Vagina (tissue), 2 donors: ENCODE results near the gene PDE2A. TPM values are rescaled to one million over a fixed set of nuclear protein-coding genes. Genes with fewer than 3 reads are reported as not detected.

Experiments used
- DNase-seq, 2 donors: peaks; one replicate each; pipeline ENCODE4 v3.0.0-alpha.2; 2017; ENCODE audit errors: extremely low spot score in 2 of 2
- H3K27ac ChIP-seq: fragments of 200-600 bp; sonication (generic); one replicate; pipeline ENCODE4 v1.5.1; 2019
- H3K27me3 ChIP-seq: fragments of 200-600 bp; sonication (generic); one replicate; pipeline ENCODE4 v1.5.1; 2019
- H3K36me3 ChIP-seq, 2 donors: fragments of 200-600 bp; sonication (generic); one replicate each; pipeline ENCODE4 v1.5.1; 2017 to 2019
- H3K4me1 ChIP-seq: fragments of 200-600 bp; sonication (generic); one replicate; pipeline ENCODE4 v1.5.1; 2019
- H3K4me3 ChIP-seq, 2 donors: fragments of 200-600 bp; sonication (generic); 1 replicate in 1 of 2; 2 replicates in 1 of 2; pipeline ENCODE4 v1.5.1; 2016 to 2019
- H3K9me3 ChIP-seq: fragments of 200-600 bp; sonication (generic); one replicate; pipeline ENCODE4 v1.5.1; 2019
- CTCF ChIP-seq, 3 experiments: fragments of 450-650 bp in 2 of 3; fragments of 200-600 bp in 1 of 3; sonication (generic) in 1 of 3; IDR thresholded peaks; one replicate each; pipeline ENCODE4 v1.5.1; 2017 to 2019; ENCODE audit warnings: antibody characterized with exemption in 3 of 3, mild to moderate bottlenecking in 2 of 3, moderate library complexity in 2 of 3
- POLR2A ChIP-seq, 2 donors: fragments of 450-650 bp; IDR thresholded peaks; one replicate each; pipeline ENCODE4 v1.6.1; 2017; ENCODE audit warnings: antibody characterized with exemption in 2 of 2, mild to moderate bottlenecking in 2 of 2, moderate library complexity in 2 of 2
- POLR2AphosphoS5 ChIP-seq, 2 donors: sonication (generic); formaldehyde crosslinking; IDR thresholded peaks; one replicate each; pipeline ENCODE4 v1.9.0; 2017; ENCODE audit warnings: antibody characterized with exemption in 2 of 2, mild to moderate bottlenecking in 2 of 2, low read depth in 1 of 2; ENCODE audit not compliant: insufficient read depth in 1 of 2
- intact Hi-C: fragments of 100-400 bp; cut with DNase I; formaldehyde crosslinking; loops from one replicate; pipeline ENCODE4 v1.15.1; 2023
- total RNA-seq: library from RNA; depleted of rRNA; stranded (reverse); fragments of >200 nt; gene quantifications from one replicate; pipeline ENCODE4 v1.2.3, GENCODE V29; 2016

Gene PDE2A
- total RNA-seq, 1 donor from 2014 or later: 57.0 TPM

GRCh38 chr11:72718101-72718501 is 43.9 kb upstream of the PDE2A start:
- Histone ChIP-seq H3K4me1 (peaks cover 66% of the 10 kb centered on the region), H3K4me3 (no peak overlapping the region), H3K27ac (no peak overlapping the region), H3K9me3 (no peaks in the 10 kb centered on the region), H3K27me3 (no peaks in the 10 kb centered on the region), H3K36me3 (no peaks in the 10 kb centered on the region)
- intact Hi-C loops: no loop called here
- TF ChIP-seq POLR2AphosphoS5 (IDR thresholded peaks at IDR 0.05; ENCODE audit: insufficient read depth in 1 of 2, low read depth in 1 of 2) (no peak), POLR2A (IDR thresholded peaks at IDR 0.05) (no peak), CTCF (IDR thresholded peaks at IDR 0.05) (no peak)
- DNase-seq: no peak

GRCh38 chr11:72716788-72717435 is 42.7 kb upstream of the PDE2A start:
- Histone ChIP-seq H3K36me3 (peaks cover 0 to 2% of the 10 kb centered on the region in 2 donors), H3K4me1 (peaks cover 66% of the 10 kb centered on the region), H3K4me3 (no peak overlapping the region), H3K27ac (no peak overlapping the region), H3K9me3 (no peaks in the 10 kb centered on the region), H3K27me3 (no peaks in the 10 kb centered on the region)
- intact Hi-C loops: no loop called here
- no peak for DNase-seq
- TF ChIP-seq POLR2A (IDR thresholded peaks at IDR 0.05) (no peak), POLR2AphosphoS5 (IDR thresholded peaks at IDR 0.05; ENCODE audit: insufficient read depth in 1 of 2, low read depth in 1 of 2) (no peak), CTCF (IDR thresholded peaks at IDR 0.05) (no peak)

DNA sequence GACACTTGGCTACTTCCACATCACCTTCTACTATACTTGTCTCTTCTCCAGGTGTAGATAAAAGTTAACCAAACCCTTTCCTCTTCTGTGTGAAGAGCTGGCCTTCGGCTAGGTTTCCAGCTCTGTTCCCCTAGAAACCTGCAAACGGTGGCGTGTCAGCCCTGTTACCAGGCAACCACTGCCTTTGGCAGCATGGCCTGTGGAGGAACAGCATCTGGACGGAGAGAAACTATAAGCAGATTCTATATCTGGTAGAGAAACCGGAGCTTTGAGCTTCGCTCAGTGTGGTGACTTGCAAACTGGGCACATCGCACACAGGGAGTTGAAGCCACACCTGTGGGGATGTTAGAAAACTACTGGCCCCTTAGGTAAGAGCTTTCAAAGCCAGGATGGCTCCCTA is 42.1 kb upstream of the PDE2A start:
- no peaks in the 10 kb centered on the region for H3K9me3 ChIP-seq
- no peak overlapping the region for H3K4me3 ChIP-seq
- no peak for DNase-seq
- H3K4me1 ChIP-seq: peaks cover 60% of the 10 kb centered on the region
- TF ChIP-seq CTCF (IDR thresholded peaks at IDR 0.05) (no peak), POLR2A (IDR thresholded peaks at IDR 0.05) (no peak), POLR2AphosphoS5 (IDR thresholded peaks at IDR 0.05; ENCODE audit: insufficient read depth in 1 of 2, low read depth in 1 of 2) (no peak)
- peaks cover 0 to 9% of the 10 kb centered on the region in 2 donors for H3K36me3 ChIP-seq
- no peaks in the 10 kb centered on the region for H3K27me3 ChIP-seq
- intact Hi-C loops: no loop called here
- no peak overlapping the region for H3K27ac ChIP-seq

GRCh38 chr11:72712841-72713240 is 38.6 kb upstream of the PDE2A start:
- H3K36me3 ChIP-seq: peaks cover 0 to 41% of the 10 kb centered on the region in 2 donors
- H3K4me3 ChIP-seq: no peak overlapping the region

More at GRCh38 chr11:72712841-72713240, 38.6 kb upstream of the PDE2A start:
- no peaks in the 10 kb centered on the region for H3K27me3 ChIP-seq
- intact Hi-C loops: no loop called here
- H3K9me3 ChIP-seq: no peaks in the 10 kb centered on the region
- no peak for DNase-seq
- peak overlapping the region; percentile 34 for H3K27ac ChIP-seq
- TF ChIP-seq POLR2AphosphoS5 (IDR thresholded peaks at IDR 0.05; ENCODE audit: insufficient read depth in 1 of 2, low read depth in 1 of 2): no peak
- no peak for TF ChIP-seq CTCF (IDR thresholded peaks at IDR 0.05)
- no peak for TF ChIP-seq POLR2A (IDR thresholded peaks at IDR 0.05)
- peaks cover 25% of the 10 kb centered on the region for H3K4me1 ChIP-seq
